ENCODE measurements around the gene ANO1.

Gene ANO1

GRCh38 chr11:70161043-70161625 lies 83.0 kb downstream of the ANO1 start:
- no peak for DNase-seq (ENCODE audit: low read depth in 2 of 2)

GRCh38 chr11:70164705-70165104 lies 86.6 kb downstream of the ANO1 start:
- no peak for DNase-seq (ENCODE audit: low read depth in 2 of 2)

GRCh38 chr11:70167120-70167519 lies 89.0 kb downstream of the ANO1 start:
- DNase-seq (ENCODE audit: low read depth in 2 of 2): no peak

GRCh38 chr11:70167723-70168404 lies 89.7 kb downstream of the ANO1 start:
- DNase-seq (ENCODE audit: low read depth in 2 of 2): no peak

GRCh38 chr11:70168405-70168754 lies 90.3 kb downstream of the ANO1 start:
- no peak for DNase-seq (ENCODE audit: low read depth in 2 of 2)

GRCh38 chr11:70169127-70169526 lies 91.0 kb downstream of the ANO1 start:
- DNase-seq (ENCODE audit: low read depth in 2 of 2): no peak

- DNase-seq (ENCODE audit: low read depth in 2 of 2): no peak
These were observed 91.5 kb downstream of the ANO1 start for GRCh38 chr11:70169632-70170031.

GRCh38 chr11:70170596-70171210 lies 92.6 kb downstream of the ANO1 start:
- no peak for DNase-seq (ENCODE audit: low read depth in 2 of 2)

GRCh38 chr11:70173018-70173417 lies 94.9 kb downstream of the ANO1 start:
- no peak for DNase-seq (ENCODE audit: low read depth in 2 of 2)

- no peak for DNase-seq (ENCODE audit: low read depth in 2 of 2)
These were observed 96.6 kb downstream of the ANO1 start for GRCh38 chr11:70174547-70175235.

GRCh38 chr11:70175236-70175698 lies 97.2 kb downstream of the ANO1 start:
- no peak for DNase-seq (ENCODE audit: low read depth in 2 of 2)

GRCh38 chr11:70176940-70177689 lies 99.0 kb downstream of the ANO1 start:
- DNase-seq (ENCODE audit: low read depth in 2 of 2): peak; percentile 6 to 10

GRCh38 chr11:70180906-70181305 lies 102.8 kb downstream of the ANO1 start:
- DNase-seq (ENCODE audit: low read depth in 2 of 2): no peak

GRCh38 chr11:70182266-70182665 lies 104.1 kb downstream of the ANO1 start:
- no peak for DNase-seq (ENCODE audit: low read depth in 2 of 2)

GRCh38 chr11:70183032-70183431 lies 104.9 kb downstream of the ANO1 start:
- DNase-seq (ENCODE audit: low read depth in 2 of 2): no peak

GRCh38 chr11:70183483-70184176 lies 105.5 kb downstream of the ANO1 start:
- DNase-seq (ENCODE audit: low read depth in 2 of 2): no peak

GRCh38 chr11:70184396-70184795 lies 106.3 kb downstream of the ANO1 start:
- no peak for DNase-seq (ENCODE audit: low read depth in 2 of 2)

GRCh38 chr11:70185348-70186055 lies 107.4 kb downstream of the ANO1 start:
- no peak for DNase-seq (ENCODE audit: low read depth in 2 of 2)

- no peak for DNase-seq (ENCODE audit: low read depth in 2 of 2)
These were observed 108.3 kb downstream of the ANO1 start for GRCh38 chr11:70186420-70186819.

GRCh38 chr11:70186936-70187335 lies 108.8 kb downstream of the ANO1 start:
- no peak for DNase-seq (ENCODE audit: low read depth in 2 of 2)

- no peak for DNase-seq (ENCODE audit: low read depth in 2 of 2)
These were observed 109.7 kb downstream of the ANO1 start for GRCh38 chr11:70187771-70188170.

All from stimulated activated CD8-positive, alpha-beta memory T cell treated with anti-CD3 and anti-CD28 coated beads, Interleukin-7, amount 100 ng/mL, for 1 hour (primary cell).